Neural progenitor cell (in vitro differentiated cells): ENCODE results near the gene INHBB. TPM values are rescaled to one million over a fixed set of nuclear protein-coding genes. Genes with fewer than 3 reads are reported as not detected.

Experiments
- DNase-seq: peaks from one replicate; pipeline ENCODE4 v3.0.0-alpha.2; 2016; ENCODE audit warnings: low spot score
- H2AFZ ChIP-seq: fragments of 200-600 bp; sonication (generic); replicated peaks from 2 replicates; pipeline ENCODE4 v1.6.1; 2016; ENCODE audit warnings: antibody characterized with exemption
- H3F3A ChIP-seq: fragments of 200-600 bp; sonication (generic); 2 replicates; pipeline ENCODE4 v1.6.1; 2016; ENCODE audit warnings: antibody characterized with exemption, low read depth
- H3K27ac ChIP-seq: fragments of 200-600 bp; sonication (generic); 2 replicates; pipeline ENCODE4 v1.5.1; 2016; ENCODE audit warnings: mild to moderate bottlenecking
- H3K27me3 ChIP-seq: fragments of 200-600 bp; sonication (generic); 2 replicates; pipeline ENCODE4 v1.6.1; 2016; ENCODE audit warnings: mild to moderate bottlenecking, moderate library complexity
- H3K36me3 ChIP-seq: fragments of 200-600 bp; sonication (generic); 2 replicates; pipeline ENCODE4 v1.5.1; 2016
- H3K4me1 ChIP-seq: fragments of 200-600 bp; sonication (generic); 2 replicates; pipeline ENCODE4 v1.6.1; 2016; ENCODE audit warnings: mixed run types
- H3K4me2 ChIP-seq: fragments of 200-600 bp; sonication (generic); 2 replicates; pipeline ENCODE4 v1.6.1; 2016
- H3K4me3 ChIP-seq: fragments of 200-600 bp; sonication (generic); 2 replicates; pipeline ENCODE4 v1.5.1; 2016
- H3K79me2 ChIP-seq: fragments of 200-600 bp; sonication (generic); 2 replicates; pipeline ENCODE4 v1.6.1; 2016; ENCODE audit warnings: low read depth
- H3K9ac ChIP-seq: fragments of 200-600 bp; sonication (generic); 2 replicates; pipeline ENCODE4 v1.6.1; 2016
- H3K9me3 ChIP-seq: fragments of 200-600 bp; sonication (generic); 2 replicates; pipeline ENCODE4 v1.5.1; 2016; ENCODE audit warnings: low read depth
- H4K20me1 ChIP-seq: fragments of 200-600 bp; sonication (generic); 2 replicates; pipeline ENCODE4 v1.6.1; 2016; ENCODE audit warnings: low read depth
- H3K27ac Mint-ChIP-seq: 3 replicates; pipeline ENCODE4 v1.8.0; 2021; ENCODE audit warnings: mixed read lengths
- H3K27me3 Mint-ChIP-seq: 2 replicates; pipeline ENCODE4 v1.8.0; 2022; ENCODE audit warnings: low read depth, mild to moderate bottlenecking, inconsistent platforms, moderate library complexity, mixed read lengths; ENCODE audit not compliant: insufficient read depth
- H3K36me3 Mint-ChIP-seq: 3 replicates; pipeline ENCODE4 v1.8.0; 2021; ENCODE audit warnings: mixed read lengths
- H3K4me1 Mint-ChIP-seq: 3 replicates; pipeline ENCODE4 v1.8.0; 2021; ENCODE audit warnings: mixed read lengths
- H3K4me3 Mint-ChIP-seq: 3 replicates; pipeline ENCODE4 v1.8.0; 2021; ENCODE audit warnings: mild to moderate bottlenecking, moderate library complexity, mixed read lengths
- H3K9me3 Mint-ChIP-seq: 3 replicates; pipeline ENCODE4 v1.8.0; 2020; ENCODE audit warnings: mixed read lengths
- CTCF ChIP-seq: fragments of 200-600 bp; sonication (generic); IDR thresholded peaks from 2 replicates; pipeline ENCODE4 v1.5.1; 2017; ENCODE audit warnings: antibody characterized with exemption, mild to moderate bottlenecking
- EZH2 ChIP-seq: fragments of 200-600 bp; sonication (generic); IDR thresholded peaks from 2 replicates; pipeline ENCODE4 v1.6.1; 2017; ENCODE audit warnings: antibody characterized with exemption, mild to moderate bottlenecking, moderate library complexity
- EZH2phosphoT487 ChIP-seq: fragments of 200-600 bp; sonication (generic); IDR thresholded peaks from 2 replicates; pipeline ENCODE4 v1.6.1; 2017; ENCODE audit warnings: antibody characterized with exemption
- total RNA-seq: library from RNA; depleted of rRNA; stranded (reverse); fragments of >200 nt; gene quantifications from 2 replicates; pipeline ENCODE4 v1.2.3, GENCODE V29; 2015; ENCODE audit warnings: low replicate concordance

INHBB gene
- total RNA-seq, 1 donor from 2014 or later = not detected

DNA sequence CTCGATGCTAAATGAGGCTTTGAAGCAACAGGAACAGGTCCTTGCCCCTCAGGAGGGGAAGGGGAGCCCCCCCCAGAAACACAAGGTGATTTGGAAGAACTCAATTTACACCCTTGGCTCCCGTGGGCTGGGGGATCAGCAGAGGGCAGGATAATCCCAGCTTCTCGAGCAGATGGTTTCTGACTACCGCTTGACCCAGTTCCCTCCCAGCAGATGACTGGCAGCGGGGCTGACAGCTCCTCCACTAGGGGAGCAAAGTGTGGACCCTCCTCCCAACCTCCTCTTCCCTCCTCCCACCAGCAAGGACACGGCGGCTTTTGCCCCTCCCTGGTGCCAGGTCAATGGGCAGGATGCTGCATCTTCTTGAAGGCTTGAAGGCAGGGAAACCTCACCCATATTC lies 3.5 kb upstream of the INHBB start:
- Histone ChIP-seq H4K20me1 (peaks cover 34% of the 10 kb centered on the region), H3K27me3 (peaks cover 93% of the 10 kb centered on the region), H3K36me3 (no peaks in the 10 kb centered on the region), H2AFZ (no peak overlapping the region), H3K4me1 (peaks cover 15% of the 10 kb centered on the region), H3K4me2 (no peak overlapping the region), H3K4me3 (no peak overlapping the region), H3K9me3 (no peaks in the 10 kb centered on the region), H3K9ac (no peak overlapping the region), H3K27ac (no peak overlapping the region), H3K79me2 (no peaks in the 10 kb centered on the region), H3F3A (peaks cover 13% of the 10 kb centered on the region)
- peak; percentile 28 for DNase-seq
- no peaks in the 10 kb centered on the region for H3K9me3 Mint-ChIP-seq
- H3K36me3 Mint-ChIP-seq = no peaks in the 10 kb centered on the region
- peak overlapping the region; percentile 75 for H3K4me3 Mint-ChIP-seq
- H3K27me3 Mint-ChIP-seq = peaks cover 38% of the 10 kb centered on the region
- no peak overlapping the region for H3K27ac Mint-ChIP-seq
- TF ChIP-seq EZH2 (no peak), EZH2phosphoT487 (no peak), CTCF (no peak)
- peaks cover 24% of the 10 kb centered on the region for H3K4me1 Mint-ChIP-seq

- H3K4me2 ChIP-seq = peak overlapping the region; percentile 88
- no peaks in the 10 kb centered on the region for H3K79me2 ChIP-seq
- peaks cover 40% of the 10 kb centered on the region for H4K20me1 ChIP-seq
- Mint-ChIP-seq H3K9me3 (no peaks in the 10 kb centered on the region), H3K27me3 (peaks cover 42% of the 10 kb centered on the region), H3K4me3 (peak overlapping the region; percentile 75), H3K27ac (no peak overlapping the region), H3K36me3 (no peaks in the 10 kb centered on the region), H3K4me1 (peaks cover 28% of the 10 kb centered on the region)
- no peak overlapping the region for H3K9ac ChIP-seq
- no peaks in the 10 kb centered on the region for H3K36me3 ChIP-seq
- H3K4me1 ChIP-seq = peaks cover 20% of the 10 kb centered on the region
- H3K9me3 ChIP-seq = no peaks in the 10 kb centered on the region
- TF ChIP-seq CTCF (no peak), EZH2phosphoT487 (no peak), EZH2 (no peak)
- H3K27ac ChIP-seq = no peak overlapping the region
- peaks cover 99% of the 10 kb centered on the region for H3K27me3 ChIP-seq
- no peak overlapping the region for H2AFZ ChIP-seq
- peaks cover 19% of the 10 kb centered on the region for H3F3A ChIP-seq
- DNase-seq = no peak
- no peak overlapping the region for H3K4me3 ChIP-seq
Measured at GRCh38 chr2:120343100-120343432, 2.9 kb upstream of the INHBB start.

DNA sequence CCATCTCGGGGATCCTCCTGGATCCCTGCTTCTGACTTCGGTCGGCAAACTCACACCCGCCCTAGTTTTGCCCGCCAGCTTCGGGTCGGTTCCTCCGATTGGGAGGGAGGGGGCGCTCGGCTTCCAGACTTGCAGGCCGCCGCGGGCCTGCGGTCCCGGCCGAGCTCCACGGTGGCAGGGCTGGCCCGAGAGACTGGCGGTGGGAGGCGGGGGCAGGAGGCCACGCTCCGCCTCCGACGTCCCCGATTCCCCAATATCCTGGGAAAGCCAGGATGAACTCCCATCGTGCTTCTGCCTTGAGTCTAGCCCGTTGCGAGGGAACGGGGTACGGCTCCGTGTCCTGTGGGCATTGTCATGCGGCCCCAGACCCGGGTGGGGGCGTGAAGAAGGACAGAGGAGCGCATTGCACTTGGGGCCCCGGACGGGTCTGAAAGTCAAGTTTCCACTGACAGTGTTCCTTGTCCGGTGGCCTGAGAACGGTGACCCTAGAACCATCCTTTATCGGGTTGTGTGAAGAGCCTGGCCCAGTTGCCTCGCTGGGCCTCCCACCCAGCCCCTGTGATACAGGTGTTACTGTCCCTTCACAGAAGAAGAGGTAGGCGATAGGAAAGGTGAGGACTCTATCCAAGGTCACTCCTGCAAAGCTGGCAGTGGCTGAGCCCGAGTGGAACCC lies 2.4 kb upstream of the INHBB start:
- peaks cover 20% of the 10 kb centered on the region for H3F3A ChIP-seq
- Mint-ChIP-seq H3K27ac (no peak overlapping the region), H3K27me3 (peaks cover 42% of the 10 kb centered on the region), H3K4me1 (peaks cover 28% of the 10 kb centered on the region), H3K36me3 (no peaks in the 10 kb centered on the region), H3K9me3 (no peaks in the 10 kb centered on the region), H3K4me3 (peak overlapping the region; percentile 74)
- H4K20me1 ChIP-seq = peaks cover 45% of the 10 kb centered on the region
- peak overlapping the region; percentile 88 for H3K4me2 ChIP-seq
- H3K9me3 ChIP-seq = no peaks in the 10 kb centered on the region
- H2AFZ ChIP-seq = no peak overlapping the region
- no peak overlapping the region for H3K9ac ChIP-seq
- no peak overlapping the region for H3K4me3 ChIP-seq
- peaks cover 99% of the 10 kb centered on the region for H3K27me3 ChIP-seq
- TF ChIP-seq EZH2 (peak; percentile 74), EZH2phosphoT487 (peak; percentile 44), CTCF (peak; percentile 84)
- H3K4me1 ChIP-seq = peaks cover 20% of the 10 kb centered on the region
- H3K36me3 ChIP-seq = no peaks in the 10 kb centered on the region
- H3K27ac ChIP-seq = no peak overlapping the region
- DNase-seq = peak; percentile 95
- no peaks in the 10 kb centered on the region for H3K79me2 ChIP-seq
